Karpas-422 (cell line): Measurements from ENCODE around the gene ANKS1B. TPM values are rescaled to one million over a fixed set of nuclear protein-coding genes. Genes with fewer than 3 reads are reported as not detected.

Experiments
- DNase-seq: peaks from one replicate; pipeline ENCODE4 v3.0.0-alpha.2; 2015
- H2AFZ ChIP-seq: fragments of 200-600 bp; sonication (generic); 2 replicates; pipeline ENCODE4 v1.6.1; 2014; ENCODE audit warnings: antibody characterized with exemption, low read length, mixed read lengths
- H3K27ac ChIP-seq: fragments of 200-600 bp; sonication (generic); 2 replicates; pipeline ENCODE4 v1.5.1; 2014; ENCODE audit warnings: mild to moderate bottlenecking, low read length, moderate library complexity
- H3K27me3 ChIP-seq: fragments of 200-600 bp; sonication (generic); 2 replicates; pipeline ENCODE4 v1.6.1; 2014; ENCODE audit warnings: low read length, mixed read lengths
- H3K36me3 ChIP-seq: fragments of 200-600 bp; sonication (generic); 2 replicates; pipeline ENCODE4 v1.6.1; 2014; ENCODE audit warnings: low read length, mixed read lengths; ENCODE audit not compliant: insufficient read depth
- H3K4me1 ChIP-seq: fragments of 200-600 bp; sonication (generic); 2 replicates; pipeline ENCODE4 v1.6.1; 2014; ENCODE audit warnings: mild to moderate bottlenecking, low read length, mixed read lengths
- H3K4me2 ChIP-seq: fragments of 200-600 bp; sonication (generic); 2 replicates; pipeline ENCODE4 v1.6.1; 2014; ENCODE audit warnings: low read length, low read depth, mild to moderate bottlenecking; ENCODE audit not compliant: poor library complexity, severe bottlenecking
- H3K4me3 ChIP-seq: fragments of 200-600 bp; sonication (generic); 2 replicates; pipeline ENCODE4 v1.5.1; 2014; ENCODE audit warnings: mild to moderate bottlenecking, antibody characterized with exemption, low read length, mixed read lengths
- H3K79me2 ChIP-seq: fragments of 200-600 bp; sonication (generic); 2 replicates; pipeline ENCODE4 v1.6.1; 2014; ENCODE audit warnings: mild to moderate bottlenecking, low read length, mixed read lengths
- H3K9ac ChIP-seq: fragments of 200-600 bp; sonication (generic); 2 replicates; pipeline ENCODE4 v1.6.0; 2014; ENCODE audit warnings: low read length
- H3K9me2 ChIP-seq: fragments of 200-600 bp; sonication (generic), shearing (Covaris generic); replicated peaks from 2 replicates; pipeline ENCODE4 v1.6.0; 2014; ENCODE audit warnings: mild to moderate bottlenecking, low read length, moderate library complexity; ENCODE audit not compliant: insufficient read depth
- H3K9me3 ChIP-seq: fragments of 300-700, 200-600 bp; sonication (generic); 2 replicates; pipeline ENCODE4 v1.6.1; 2014; ENCODE audit warnings: low read length, mixed read lengths
- H4K20me1 ChIP-seq: fragments of 200-600 bp; sonication (generic); 2 replicates; pipeline ENCODE4 v1.6.1; 2014; ENCODE audit warnings: mild to moderate bottlenecking, antibody characterized with exemption, low read length, low read depth; ENCODE audit not compliant: insufficient read depth
- total RNA-seq: library from RNA; depleted of rRNA; stranded (reverse); fragments of >200 nt; shearing (Covaris generic); gene quantifications from 2 replicates; pipeline ENCODE4 v1.2.3, GENCODE V29; 2014; ENCODE audit warnings: low replicate concordance

ANKS1B gene
- total RNA-seq, 1 experiment from 2014 or later, result 23.4 TPM

DNA sequence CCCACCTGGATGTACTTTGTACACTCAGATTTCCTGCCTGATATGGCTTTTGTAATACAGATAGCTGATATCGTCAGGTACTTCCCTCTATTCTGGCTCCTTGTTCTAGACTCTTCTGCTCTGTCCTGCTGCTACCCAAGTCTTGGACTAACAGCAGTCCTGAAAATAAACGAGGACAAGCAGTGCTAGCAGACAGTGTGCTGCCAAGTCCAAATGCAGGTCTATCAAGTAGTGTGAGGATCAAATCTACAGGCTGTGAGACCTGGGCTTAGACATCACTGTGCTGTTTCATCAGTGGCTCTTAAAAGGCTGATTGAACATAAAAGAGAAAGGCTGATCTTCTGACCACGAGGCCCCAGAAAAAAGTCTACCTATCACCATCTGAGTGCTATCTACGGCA is 921.6 kb downstream of the ANKS1B start:
- H3K9ac ChIP-seq, result no peak overlapping the region
- no peaks in the 10 kb centered on the region for H3K9me3 ChIP-seq
- no peak overlapping the region for H3K4me3 ChIP-seq
- H4K20me1 ChIP-seq, result no peaks in the 10 kb centered on the region
- no peak overlapping the region for H3K27ac ChIP-seq
- no peak overlapping the region for H2AFZ ChIP-seq
- H3K4me2 ChIP-seq, result no peak overlapping the region
- H3K9me2 ChIP-seq, result no peaks in the 10 kb centered on the region
- no peaks in the 10 kb centered on the region for H3K36me3 ChIP-seq
- no peaks in the 10 kb centered on the region for H3K79me2 ChIP-seq
- DNase-seq, result no peak
- H3K27me3 ChIP-seq, result no peaks in the 10 kb centered on the region
- no peaks in the 10 kb centered on the region for H3K4me1 ChIP-seq

DNA sequence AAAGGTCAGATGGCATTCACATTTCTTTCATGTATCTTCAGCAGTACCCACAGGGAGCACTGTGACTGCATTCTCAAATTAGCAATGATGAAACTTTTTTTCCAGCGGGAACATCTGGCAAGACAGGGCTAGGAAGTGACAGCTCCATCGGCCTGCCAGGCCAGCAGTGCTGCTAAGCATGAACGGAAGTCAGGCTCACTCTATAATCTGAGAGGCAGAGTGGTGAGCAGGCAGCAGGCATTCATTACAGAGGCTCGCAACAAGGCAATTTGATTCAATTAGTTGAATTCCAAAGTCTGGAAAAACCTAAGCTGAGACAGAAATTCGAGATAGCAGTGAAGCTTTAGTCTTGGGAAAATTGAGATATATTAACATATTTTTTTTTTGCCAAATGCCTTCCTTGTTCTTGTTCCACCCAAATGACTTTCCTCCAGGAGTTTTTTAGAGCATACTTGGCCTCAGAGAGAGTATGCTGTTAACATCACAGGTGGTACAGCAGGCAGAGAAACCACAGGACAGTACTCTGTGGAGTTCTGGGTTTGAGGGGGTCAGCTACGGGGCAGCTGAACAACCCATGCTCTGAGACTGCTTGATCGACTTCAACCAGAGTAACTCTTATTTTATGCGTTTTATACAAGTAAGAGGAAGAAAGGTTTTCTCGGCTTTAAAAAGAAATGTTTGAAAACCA is 924.8 kb downstream of the ANKS1B start:
- Histone ChIP-seq H3K27me3 (no peaks in the 10 kb centered on the region), H4K20me1 (no peaks in the 10 kb centered on the region), H3K9me2 (no peaks in the 10 kb centered on the region), H3K36me3 (no peaks in the 10 kb centered on the region), H3K9ac (no peak overlapping the region), H3K9me3 (no peaks in the 10 kb centered on the region), H3K4me2 (no peak overlapping the region), H2AFZ (no peak overlapping the region), H3K27ac (no peak overlapping the region), H3K4me1 (peaks cover 18% of the 10 kb centered on the region), H3K4me3 (no peak overlapping the region), H3K79me2 (no peaks in the 10 kb centered on the region)
- no peak for DNase-seq

DNA sequence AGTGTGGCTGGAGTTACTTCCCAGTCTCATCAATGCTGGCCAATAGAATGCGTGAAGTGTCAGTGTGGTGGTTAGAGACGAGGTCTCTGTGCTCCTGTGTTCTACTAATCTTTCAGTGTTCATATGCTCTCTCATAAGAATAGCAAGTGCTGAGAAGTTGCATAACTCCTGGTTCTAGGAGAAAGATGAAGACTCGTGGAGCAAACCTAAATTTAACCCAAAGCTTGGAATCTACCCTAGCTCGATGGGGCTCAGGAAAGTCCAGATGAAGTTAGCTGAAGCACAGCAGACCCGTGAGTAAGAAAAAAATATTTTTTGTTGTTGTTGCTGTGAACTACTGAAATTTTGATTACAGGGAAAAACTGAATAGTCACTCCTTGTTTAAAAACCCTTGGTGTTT is 927.1 kb downstream of the ANKS1B start:
- H3K4me3 ChIP-seq, result no peak overlapping the region
- H3K9me3 ChIP-seq, result no peaks in the 10 kb centered on the region
- no peak for DNase-seq
- H2AFZ ChIP-seq, result no peak overlapping the region
- no peaks in the 10 kb centered on the region for H3K79me2 ChIP-seq
- no peaks in the 10 kb centered on the region for H3K36me3 ChIP-seq
- no peaks in the 10 kb centered on the region for H3K9me2 ChIP-seq
- no peak overlapping the region for H3K27ac ChIP-seq
- H3K4me1 ChIP-seq, result peaks cover 27% of the 10 kb centered on the region
- H3K27me3 ChIP-seq, result no peaks in the 10 kb centered on the region
- no peaks in the 10 kb centered on the region for H4K20me1 ChIP-seq
- peak overlapping the region; percentile 17 for H3K4me2 ChIP-seq
- H3K9ac ChIP-seq, result no peak overlapping the region

DNA sequence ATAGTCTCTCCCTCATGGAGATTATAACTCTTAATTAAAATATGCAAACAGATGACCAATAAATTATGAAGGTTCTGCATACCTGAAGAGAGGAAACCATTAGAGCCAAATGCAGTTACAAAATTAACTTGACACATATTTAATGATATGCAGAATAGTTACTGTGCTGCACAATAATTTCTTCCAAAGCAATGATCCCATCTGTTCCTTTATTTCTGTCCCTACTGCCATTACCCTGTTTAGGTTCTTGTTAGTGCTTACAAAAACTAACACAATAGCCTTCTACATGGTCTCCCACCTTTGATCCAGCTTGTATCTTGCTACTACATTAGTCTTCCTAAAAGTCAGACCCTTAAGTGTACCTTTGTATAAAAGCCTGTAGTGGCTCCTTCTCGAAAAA is 928.5 kb downstream of the ANKS1B start:
- Histone ChIP-seq H3K9ac (no peak overlapping the region), H3K4me1 (peaks cover 27% of the 10 kb centered on the region), H2AFZ (no peak overlapping the region), H3K79me2 (no peaks in the 10 kb centered on the region), H3K9me3 (no peaks in the 10 kb centered on the region), H4K20me1 (no peaks in the 10 kb centered on the region), H3K4me2 (no peak overlapping the region), H3K27ac (no peak overlapping the region), H3K4me3 (no peak overlapping the region), H3K36me3 (no peaks in the 10 kb centered on the region), H3K27me3 (no peaks in the 10 kb centered on the region), H3K9me2 (no peaks in the 10 kb centered on the region)
- DNase-seq, result no peak

DNA sequence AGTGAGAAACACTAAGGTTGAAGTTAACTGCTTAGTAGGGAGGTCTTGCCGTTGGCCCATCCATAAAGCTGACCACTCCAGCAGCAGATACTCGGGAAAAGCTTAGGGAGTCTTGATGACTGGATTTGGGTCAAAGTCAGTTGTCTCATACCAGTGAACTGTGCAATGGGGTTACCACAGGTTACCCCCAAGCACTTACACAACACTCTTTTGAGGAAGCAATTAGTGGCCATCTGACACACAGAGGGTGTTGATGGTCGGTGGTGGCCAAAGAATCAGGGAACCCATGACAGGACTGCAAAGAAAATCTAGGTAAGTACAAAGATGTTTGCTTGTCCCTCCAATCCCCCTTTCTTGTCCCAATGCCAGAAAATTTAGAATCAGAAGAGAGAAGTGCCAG is 929.4 kb downstream of the ANKS1B start:
- Histone ChIP-seq H4K20me1 (no peaks in the 10 kb centered on the region), H3K4me1 (peaks cover 27% of the 10 kb centered on the region), H3K9me3 (no peaks in the 10 kb centered on the region), H3K79me2 (no peaks in the 10 kb centered on the region), H3K27me3 (no peaks in the 10 kb centered on the region), H3K4me2 (no peak overlapping the region), H3K27ac (no peak overlapping the region), H3K9ac (no peak overlapping the region), H2AFZ (no peak overlapping the region), H3K36me3 (no peaks in the 10 kb centered on the region), H3K4me3 (no peak overlapping the region), H3K9me2 (no peaks in the 10 kb centered on the region)
- DNase-seq, result no peak

DNA sequence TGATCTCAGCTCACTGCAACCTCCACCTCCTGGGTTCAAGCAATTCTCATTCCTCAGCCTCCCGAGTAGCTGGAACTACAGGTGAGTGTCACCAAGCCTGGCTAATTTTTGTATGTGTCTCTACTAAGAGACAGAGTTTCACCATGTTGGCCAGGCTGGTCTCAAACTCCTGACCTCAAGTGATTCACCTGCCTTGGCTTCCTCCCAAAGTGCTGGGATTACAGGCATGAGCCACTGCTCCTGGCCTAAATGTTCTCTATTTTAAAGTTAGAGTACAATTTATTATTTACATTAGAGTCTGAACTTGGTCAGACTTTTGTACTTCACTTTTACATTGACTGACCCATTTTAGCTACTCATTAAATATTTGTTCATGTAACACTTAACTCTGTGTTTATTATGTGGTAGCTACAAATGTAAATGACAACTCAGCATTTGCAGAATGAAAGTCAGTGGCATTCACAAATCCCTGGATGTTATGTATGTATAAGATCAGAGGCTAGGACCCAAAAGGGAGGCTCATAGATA is 930.1 kb downstream of the ANKS1B start:
- H3K4me1 ChIP-seq, result peaks cover 28% of the 10 kb centered on the region
- H3K9me2 ChIP-seq, result no peaks in the 10 kb centered on the region
- no peaks in the 10 kb centered on the region for H4K20me1 ChIP-seq
- H3K9me3 ChIP-seq, result no peaks in the 10 kb centered on the region
- H3K4me2 ChIP-seq, result no peak overlapping the region
- no peak overlapping the region for H3K27ac ChIP-seq
- H2AFZ ChIP-seq, result no peak overlapping the region
- no peaks in the 10 kb centered on the region for H3K79me2 ChIP-seq
- no peaks in the 10 kb centered on the region for H3K27me3 ChIP-seq
- DNase-seq, result no peak
- no peak overlapping the region for H3K9ac ChIP-seq
- no peak overlapping the region for H3K4me3 ChIP-seq
- no peaks in the 10 kb centered on the region for H3K36me3 ChIP-seq

DNA sequence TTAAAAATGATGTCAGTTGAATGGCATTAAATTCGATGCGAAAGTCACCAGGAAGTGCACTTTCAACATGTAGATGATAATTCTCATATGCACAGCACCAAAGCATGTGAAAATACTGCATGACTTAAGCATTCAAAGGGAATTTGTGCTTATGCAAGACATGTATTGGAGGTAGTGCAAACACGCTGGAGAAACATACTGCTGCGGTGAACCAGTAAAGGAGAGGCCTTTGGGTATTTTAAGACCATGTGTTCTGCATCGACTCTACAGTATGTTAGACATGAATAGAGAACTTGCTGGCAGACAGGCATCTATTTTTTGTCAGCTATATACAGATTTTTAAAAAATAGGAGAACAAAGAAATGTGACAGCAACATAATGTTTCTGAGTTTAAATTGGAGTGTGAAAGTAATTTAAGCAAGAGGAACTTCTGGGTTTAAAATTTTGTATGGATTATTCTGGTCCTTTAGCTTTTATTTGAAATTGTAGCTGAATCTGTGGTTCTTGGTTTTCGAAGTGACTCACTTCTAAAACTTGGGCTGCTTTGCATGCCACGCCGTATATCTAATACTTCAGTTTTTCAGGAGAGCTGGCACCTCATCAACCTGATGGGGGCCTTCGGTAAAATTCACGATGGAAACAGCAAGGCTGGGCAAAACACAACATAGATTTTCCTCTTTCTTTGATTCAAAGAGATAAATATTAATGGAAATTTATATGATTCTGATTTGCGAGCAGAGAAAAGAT is 930.9 kb downstream of the ANKS1B start:
- no peaks in the 10 kb centered on the region for H3K9me2 ChIP-seq
- no peak overlapping the region for H2AFZ ChIP-seq
- no peaks in the 10 kb centered on the region for H3K9me3 ChIP-seq
- no peak overlapping the region for H3K4me2 ChIP-seq
- no peaks in the 10 kb centered on the region for H3K27me3 ChIP-seq
- no peak overlapping the region for H3K4me3 ChIP-seq
- H3K4me1 ChIP-seq, result peaks cover 32% of the 10 kb centered on the region
- H3K9ac ChIP-seq, result no peak overlapping the region
- H3K27ac ChIP-seq, result no peak overlapping the region
- H3K79me2 ChIP-seq, result no peaks in the 10 kb centered on the region
- no peaks in the 10 kb centered on the region for H4K20me1 ChIP-seq
- no peaks in the 10 kb centered on the region for H3K36me3 ChIP-seq
- no peak for DNase-seq

DNA sequence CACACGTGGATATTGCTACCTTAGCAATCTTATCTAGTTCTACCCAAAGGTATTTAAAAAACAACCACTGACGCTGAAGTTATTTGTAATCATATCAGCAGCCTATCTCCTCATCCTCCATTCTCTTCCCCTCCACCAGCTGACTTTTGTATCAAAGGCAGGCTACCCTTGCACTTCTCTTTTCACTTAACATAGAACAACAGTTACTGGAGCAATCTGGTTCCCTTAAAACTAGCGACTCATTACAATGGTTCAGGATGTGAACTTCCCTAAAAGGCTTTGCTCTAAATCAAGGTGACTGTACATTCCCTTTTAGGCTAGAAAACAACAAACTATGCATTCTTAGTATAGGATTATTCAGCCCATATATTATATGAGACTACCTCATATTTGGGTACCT is 935.0 kb downstream of the ANKS1B start:
- no peak for DNase-seq
- Histone ChIP-seq H3K9ac (no peak overlapping the region), H3K9me2 (no peaks in the 10 kb centered on the region), H3K9me3 (peaks cover 3% of the 10 kb centered on the region; the same call in 1 of the 2 replicates), H4K20me1 (no peaks in the 10 kb centered on the region), H3K27me3 (no peaks in the 10 kb centered on the region), H3K79me2 (no peaks in the 10 kb centered on the region), H3K4me2 (no peak overlapping the region), H2AFZ (no peak overlapping the region), H3K36me3 (no peaks in the 10 kb centered on the region; the same call in 1 of the 2 replicates), H3K4me1 (peaks cover 25% of the 10 kb centered on the region), H3K4me3 (no peak overlapping the region), H3K27ac (no peak overlapping the region)
